Sigmoid colon (tissue), 4 donors: ENCODE measurements around the gene DPP6.

ENCODE experiments used
- CTCF ChIP-seq, 4 experiments: fragments of 450-650 bp in 3 of 4; fragments of 200-600 bp in 1 of 4; IDR thresholded peaks; one replicate each; pipeline ENCODE4 v1.5.1; 2016 to 2019; ENCODE audit warnings: antibody characterized with exemption in 4 of 4, mild to moderate bottlenecking in 3 of 4, moderate library complexity in 2 of 4
- EP300 ChIP-seq, 4 donors: sonication (generic); formaldehyde crosslinking; IDR thresholded peaks; one replicate each; pipeline ENCODE4 v1.6.1; 2017; ENCODE audit warnings: antibody characterized with exemption in 4 of 4
- POLR2A ChIP-seq, 2 donors: fragments of 450-650 bp; IDR thresholded peaks; one replicate each; pipeline ENCODE4 v1.6.1; 2016; ENCODE audit warnings: antibody characterized with exemption in 2 of 2, mild to moderate bottlenecking in 2 of 2, moderate library complexity in 2 of 2
- POLR2AphosphoS5 ChIP-seq, 4 donors: sonication (generic); formaldehyde crosslinking; IDR thresholded peaks; one replicate each; pipeline ENCODE4 v1.6.1; 2017; ENCODE audit warnings: antibody characterized with exemption in 4 of 4

GRCh38 chr7:154736389-154736788 is 684.2 kb downstream of the DPP6 start:
- TF ChIP-seq CTCF (IDR thresholded peaks at IDR 0.05), result no peak
- no peak for TF ChIP-seq POLR2A (IDR thresholded peaks at IDR 0.05)
- TF ChIP-seq POLR2AphosphoS5 (IDR thresholded peaks at IDR 0.05), result no peak
- no peak for TF ChIP-seq EP300 (IDR thresholded peaks at IDR 0.05)
